H1 (cell line): Measurements from ENCODE around the gene FRMD4A. TPM values are rescaled to one million over a fixed set of nuclear protein-coding genes. Genes with fewer than 3 reads are reported as not detected.

Source experiments
- CTCF ChIA-PET: fragments of 300-600 bp; sonication (Branson Sonifier 250); formaldehyde crosslinking; loops from one replicate; lab custom pipeline; 2021; ENCODE audit not compliant: partially characterized antibody; lab: Charles Lee
- POLR2A ChIA-PET: fragments of 300-600 bp; sonication (Branson Sonifier 250); formaldehyde crosslinking; loops from one replicate; lab custom pipeline; 2021; ENCODE audit warnings: inconsistent platforms; ENCODE audit not compliant: partially characterized antibody; lab: Charles Lee
- DNase-seq, 2 experiments: peaks; one replicate each; pipeline versions ENCODE4 v3.0.0 to v3.0.0-alpha.2; 2010 to 2022; ENCODE audit warnings: low spot score in 2 of 2, low read depth in 1 of 2, mixed read lengths in 1 of 2
- FAIRE-seq: peaks from 2 replicates; lab custom pipeline; 2011; peaks lifted over from hg19 to GRCh38; lab: Jason Lieb, UNC
- H2AFZ ChIP-seq: 2 replicates; pipeline ENCODE4 v1.8.1; 2012; ENCODE audit warnings: low read length, inconsistent platforms
- H2AK5ac ChIP-seq: 2 replicates; pipeline ENCODE4 v1.6.1; 2013; ENCODE audit warnings: low read depth, low read length
- H2BK120ac ChIP-seq: replicated peaks from 2 replicates; pipeline ENCODE3; 2013; ENCODE audit warnings: low read depth, low read length, inconsistent platforms
- H2BK12ac ChIP-seq: 2 replicates; pipeline ENCODE4 v1.6.1; 2013; ENCODE audit warnings: low read depth, low read length
- H2BK15ac ChIP-seq: 2 replicates; pipeline ENCODE4 v1.6.1; 2013; ENCODE audit warnings: low read length
- H2BK20ac ChIP-seq: 2 replicates; pipeline ENCODE4 v1.6.1; 2013; ENCODE audit warnings: low read length
- H2BK5ac ChIP-seq: 2 replicates; pipeline ENCODE4 v1.6.1; 2013; ENCODE audit warnings: low read depth, low read length
- H3K14ac ChIP-seq: 2 replicates; pipeline ENCODE4 v1.6.1; 2013; ENCODE audit warnings: inconsistent platforms; ENCODE audit not compliant: insufficient read length
- H3K18ac ChIP-seq: 2 replicates; pipeline ENCODE4 v1.6.1; 2013; ENCODE audit warnings: low read length; ENCODE audit errors: extremely low read depth
- H3K23ac ChIP-seq: 2 replicates; pipeline ENCODE4 v1.6.1; 2013; ENCODE audit warnings: inconsistent platforms; ENCODE audit not compliant: insufficient read length
- H3K23me2 ChIP-seq: 2 replicates; pipeline ENCODE4 v1.6.1; 2013; ENCODE audit warnings: low read depth, low read length
- H3K27ac ChIP-seq: 2 replicates; pipeline ENCODE4 v1.6.1; 2011; ENCODE audit warnings: low read depth, low read length, inconsistent platforms
- H3K27me3 ChIP-seq, 4 experiments: replicated peaks in 1 of 4; 1 replicate in 1 of 4; 2 replicates in 3 of 4; pipeline versions ENCODE4 v1.6.1 to v1.8.1; 2011 to 2013; ENCODE audit warnings: low read length in 3 of 4, mild to moderate bottlenecking in 3 of 4, inconsistent platforms in 2 of 4, mixed read lengths in 2 of 4, moderate library complexity in 1 of 4; ENCODE audit not compliant: control insufficient read depth in 3 of 4, insufficient read depth in 3 of 4; ENCODE audit errors: extremely low read depth in 1 of 4
- H3K36me3 ChIP-seq, 4 experiments: 2 replicates each; pipeline versions ENCODE4 v1.6.1 to v1.8.1; 2011 to 2013; ENCODE audit warnings: mild to moderate bottlenecking in 4 of 4, low read length in 3 of 4, moderate library complexity in 2 of 4, control low read depth in 1 of 4, inconsistent platforms in 1 of 4; ENCODE audit not compliant: insufficient read depth in 4 of 4, control insufficient read depth in 2 of 4
- H3K4ac ChIP-seq: replicated peaks from 2 replicates; pipeline ENCODE3; 2013; ENCODE audit warnings: low read length, low read depth, mixed read lengths, inconsistent platforms; ENCODE audit not compliant: insufficient read length
- H3K4me1 ChIP-seq, 4 experiments: replicated peaks in 1 of 4; 1 replicate in 1 of 4; 2 replicates in 3 of 4; pipeline versions ENCODE4 v1.6.1 to v1.8.1; 2011 to 2013; ENCODE audit warnings: low read length in 3 of 4, inconsistent platforms in 2 of 4, mixed read lengths in 1 of 4; ENCODE audit not compliant: insufficient read depth in 4 of 4, control insufficient read depth in 3 of 4
- H3K4me2 ChIP-seq, 2 experiments: 2 replicates each; pipeline versions ENCODE4 v1.6.1 to v1.8.1; 2011 to 2013; ENCODE audit warnings: low read depth in 2 of 2, low read length in 2 of 2, control low read depth in 1 of 2, inconsistent platforms in 1 of 2, mild to moderate bottlenecking in 1 of 2; ENCODE audit not compliant: insufficient read depth in 1 of 2
- H3K4me3 ChIP-seq, 4 experiments: fragments of 200-600, 300-600 bp in 1 of 4; sonication (generic), shearing (Covaris generic), sonication (Bioruptor Twin) in 1 of 4; 2 replicates each; pipeline versions ENCODE4 v1.5.1 to v1.8.1; 2011 to 2016; ENCODE audit warnings: low read length in 4 of 4, low read depth in 3 of 4, control low read depth in 2 of 4, inconsistent platforms in 2 of 4, mild to moderate bottlenecking in 2 of 4, mixed read lengths in 1 of 4, moderate library complexity in 1 of 4; ENCODE audit not compliant: insufficient read depth in 2 of 4; ENCODE audit errors: extremely low read depth in 1 of 4
- H3K56ac ChIP-seq: replicated peaks from 2 replicates; pipeline ENCODE3; 2013; ENCODE audit warnings: low read depth, mild to moderate bottlenecking, mixed read lengths, low read length, inconsistent platforms; ENCODE audit not compliant: insufficient read length
- H3K79me1 ChIP-seq: 2 replicates; pipeline ENCODE4 v1.6.1; 2013; ENCODE audit warnings: low read depth, low read length, control low read depth
- H3K79me2 ChIP-seq, 2 experiments: 2 replicates each; pipeline versions ENCODE4 v1.6.1 to v1.8.1; 2012 to 2013; ENCODE audit warnings: low read length in 2 of 2, mild to moderate bottlenecking in 2 of 2, inconsistent platforms in 1 of 2; ENCODE audit not compliant: insufficient read depth in 2 of 2, control insufficient read depth in 1 of 2
- H3K9ac ChIP-seq, 4 experiments: replicated peaks in 1 of 4; 1 replicate in 1 of 4; 2 replicates in 3 of 4; pipeline versions ENCODE4 v1.6.1 to v1.8.1; 2011 to 2013; ENCODE audit warnings: low read depth in 3 of 4, low read length in 3 of 4, control low read depth in 2 of 4, mild to moderate bottlenecking in 2 of 4, moderate library complexity in 2 of 4, inconsistent platforms in 1 of 4; ENCODE audit errors: extremely low read depth in 1 of 4
- H3K9me3 ChIP-seq, 2 experiments: 2 replicates each; pipeline versions ENCODE4 v1.6.1 to v1.8.1; 2012 to 2013; ENCODE audit warnings: mild to moderate bottlenecking in 2 of 2, moderate library complexity in 2 of 2, control low read depth in 1 of 2, inconsistent platforms in 1 of 2, low read depth in 1 of 2, low read length in 1 of 2, mixed read lengths in 1 of 2; ENCODE audit not compliant: insufficient read depth in 2 of 2
- H4K20me1 ChIP-seq, 2 experiments: replicated peaks in 1 of 2; 2 replicates each; pipeline versions ENCODE3 to v1.8.1; 2011 to 2013; ENCODE audit warnings: inconsistent platforms in 2 of 2, low read length in 2 of 2, mild to moderate bottlenecking in 1 of 2; ENCODE audit not compliant: insufficient read depth in 2 of 2, control insufficient read depth in 1 of 2
- H4K5ac ChIP-seq: 2 replicates; pipeline ENCODE4 v1.6.1; 2013; ENCODE audit warnings: low read length, low read depth, mixed read lengths, inconsistent platforms; ENCODE audit not compliant: insufficient read length
- H4K8ac ChIP-seq: 2 replicates; pipeline ENCODE4 v1.8.0; 2013; ENCODE audit warnings: mild to moderate bottlenecking, moderate library complexity, low read length, inconsistent platforms; ENCODE audit not compliant: insufficient read depth; ENCODE audit errors: extremely low read depth
- H4K91ac ChIP-seq: replicated peaks from 2 replicates; pipeline ENCODE3; 2013; ENCODE audit warnings: low read length, mixed read lengths, inconsistent platforms; ENCODE audit not compliant: insufficient read length
- BRCA1 ChIP-seq: IDR thresholded peaks from 2 replicates; pipeline ENCODE4 v1.6.1; 2012; ENCODE audit warnings: low read depth, low read length, improper control_type of control experiment
- POLR2A ChIP-seq, 2 experiments: IDR thresholded peaks; 1 replicate in 1 of 2; 2 replicates in 1 of 2; pipeline ENCODE4 v1.6.1; 2011; ENCODE audit warnings: low read depth in 2 of 2, low read length in 2 of 2, mild to moderate bottlenecking in 2 of 2; ENCODE audit errors: control extremely low read depth in 1 of 2
- POLR2AphosphoS5 ChIP-seq: IDR thresholded peaks from 2 replicates; pipeline ENCODE4 v1.6.1; 2011; ENCODE audit warnings: low read depth, low read length
- RNF2 ChIP-seq: fragments of 200-900, 300-1000 bp; sonication (generic); IDR thresholded peaks from 2 replicates; pipeline ENCODE4 v1.7.1; 2016; ENCODE audit warnings: borderline replicate concordance, low read depth, mild to moderate bottlenecking, antibody characterized with exemption, low read length; ENCODE audit not compliant: poor library complexity, severe bottlenecking; ENCODE audit errors: missing control alignments
- SIN3A ChIP-seq, 2 experiments: IDR thresholded peaks in 1 of 2; conservative IDR thresholded peaks in 1 of 2; 2 replicates each; pipeline ENCODE4 v1.6.1; 2011 to 2012; ENCODE audit warnings: low read length in 2 of 2, improper control_type of control experiment in 1 of 2, low read depth in 1 of 2, mild to moderate bottlenecking in 1 of 2
- SP2 ChIP-seq: IDR thresholded peaks from 2 replicates; pipeline ENCODE4 v1.6.1; 2012; ENCODE audit warnings: mild to moderate bottlenecking, low read length, inconsistent platforms
- TEAD4 ChIP-seq: IDR thresholded peaks from 2 replicates; pipeline ENCODE4 v1.6.1; 2012; ENCODE audit warnings: low read depth, low read length, inconsistent platforms, mixed read lengths
- whole genome bisulfite sequencing, 2 experiments: shearing (Covaris generic) in 1 of 2; methylation state at CpG; one replicate each; pipeline versions ENCODE4 v1.1.6 to v1.1.7; 2013 to 2015; ENCODE audit warnings: low lambda C conversion rate in 2 of 2, mixed read lengths in 2 of 2, inconsistent platforms in 1 of 2, low coverage in 1 of 2, missing lambda C conversion rate in 1 of 2; ENCODE audit not compliant: insufficient replicate concordance in 2 of 2, insufficient coverage in 1 of 2, insufficient read length in 1 of 2; ENCODE audit errors: extremely low coverage in 1 of 2, missing lambda C conversion rate in 1 of 2; 5-methylcytosine and 5-hydroxymethylcytosine counted together
- polyA plus RNA-seq, 7 experiments: library from polyadenylated mRNA; depleted of rRNA in 3 of 7; stranded (reverse) in 5 of 7; unstranded in 2 of 7; fragments of >200 nt in 5 of 7; fragments of 200-250 nt in 2 of 7; gene quantifications; 1 replicate in 5 of 7; 2 replicates in 1 of 7; 4 replicates in 1 of 7; pipeline versions ENCODE4 v1.2.1 to v1.2.3, GENCODE V29; 2011 to 2013; ENCODE audit warnings: missing spikeins in 2 of 7, mixed read lengths in 2 of 7
- total RNA-seq: library from RNA; stranded (reverse); fragmentation: NEBNext Ultra II Directional; extraction: Animal tissue kit (Norgen Biotek cat#: 25700); gene quantifications from 2 replicates; pipeline ENCODE4 v1.2.1, GENCODE V29; 2021
- TF ChIP-seq, protein P1 (sequence below): IDR thresholded peaks from 2 replicates; pipeline ENCODE4 v1.6.1; 2012; ENCODE audit warnings: low read length, inconsistent platforms

The FRMD4A gene
- total and polyA plus RNA-seq, 2 of the 8 experiments (the other 6 are each of a cell fraction or from before 2014, with no cell fraction given): 38.6 to 39.6 TPM

DNA sequence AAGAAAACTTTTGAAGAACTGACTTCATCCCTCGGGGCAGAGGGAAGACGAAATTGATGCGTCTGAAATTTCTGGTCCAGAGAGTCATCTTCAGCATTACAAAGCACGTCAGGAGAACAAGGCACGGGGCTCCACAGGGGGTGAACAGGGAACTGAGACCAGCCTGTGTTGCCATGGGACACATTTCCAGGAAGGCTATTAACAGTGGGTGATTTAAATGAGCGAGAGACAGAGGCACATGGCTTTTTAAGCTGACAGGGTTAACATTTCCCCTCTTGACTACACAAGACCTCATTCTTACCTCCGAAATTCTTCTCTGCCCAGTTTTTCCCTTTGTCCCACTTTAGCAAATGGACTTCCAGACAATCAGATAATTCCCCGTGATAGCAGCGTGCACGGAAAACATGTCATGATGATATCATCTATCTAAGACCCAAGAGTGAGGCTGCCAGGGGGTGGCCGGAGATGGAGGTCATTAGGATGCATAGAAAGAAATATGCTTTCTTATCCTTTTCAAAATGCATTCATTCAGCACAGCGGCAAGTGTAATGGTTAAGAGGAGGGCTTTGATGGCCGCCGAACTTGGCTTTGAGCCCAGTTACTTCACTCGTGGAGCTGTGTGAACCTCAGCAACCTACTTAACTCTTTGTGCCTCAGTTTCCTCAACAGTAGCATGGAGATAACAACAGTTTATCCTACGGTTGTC is 496.0 kb downstream of the FRMD4A start:
- H3K9me3 ChIP-seq: no peaks in the 10 kb centered on the region
- H3K79me2 ChIP-seq: no peaks in the 10 kb centered on the region
- H3K9ac ChIP-seq: no peak overlapping the region
- H3K14ac ChIP-seq: no peak overlapping the region
- no peaks in the 10 kb centered on the region; the same call in 1 of the 2 replicates for H3K79me1 ChIP-seq
- H2BK15ac ChIP-seq: no peak overlapping the region
- no peaks in the 10 kb centered on the region for H3K36me3 ChIP-seq
- H3K23me2 ChIP-seq: no peaks in the 10 kb centered on the region
- no peak overlapping the region for H4K8ac ChIP-seq
- no peak overlapping the region for H2BK20ac ChIP-seq
- H2AK5ac ChIP-seq: no peak overlapping the region
- no peaks in the 10 kb centered on the region for H4K20me1 ChIP-seq
- FAIRE-seq (no peak), DNase-seq (no peak)
- H3K4me3 ChIP-seq: no peak overlapping the region
- no peak overlapping the region for H2AFZ ChIP-seq
- H3K4me2 ChIP-seq: peak overlapping the region in 1 of 2 experiments; percentile 13; a peak in 1 of 4 replicates
- H3K56ac ChIP-seq: no peak overlapping the region
- WGBS, 2 experiments: 63% methylated on average over 16 of the region's 16 CpGs; no CpG with 5 or more reads in 1 of the 2 experiments
- H4K91ac ChIP-seq: no peak overlapping the region
- no peak overlapping the region for H3K4ac ChIP-seq
- TF ChIP-seq SP2: no peak
- no peak for TF ChIP-seq RNF2
- no peak for TF ChIP-seq SIN3A (conservative IDR thresholded peaks at IDR 0.05 in 1 of 2, IDR thresholded peaks at IDR 0.05 in 1 of 2; ENCODE audit: low read depth in 1 of 2, low read length in 2 of 2)
- TF ChIP-seq BRCA1: no peak
- no peak for TF ChIP-seq POLR2AphosphoS5
- no peak for TF ChIP-seq TEAD4
- TF ChIP-seq POLR2A (IDR thresholded peaks at IDR 0.05; ENCODE audit: control extremely low read depth in 1 of 2, low read depth in 2 of 2, low read length in 2 of 2): no peak
- TF ChIP-seq, protein P1, sequence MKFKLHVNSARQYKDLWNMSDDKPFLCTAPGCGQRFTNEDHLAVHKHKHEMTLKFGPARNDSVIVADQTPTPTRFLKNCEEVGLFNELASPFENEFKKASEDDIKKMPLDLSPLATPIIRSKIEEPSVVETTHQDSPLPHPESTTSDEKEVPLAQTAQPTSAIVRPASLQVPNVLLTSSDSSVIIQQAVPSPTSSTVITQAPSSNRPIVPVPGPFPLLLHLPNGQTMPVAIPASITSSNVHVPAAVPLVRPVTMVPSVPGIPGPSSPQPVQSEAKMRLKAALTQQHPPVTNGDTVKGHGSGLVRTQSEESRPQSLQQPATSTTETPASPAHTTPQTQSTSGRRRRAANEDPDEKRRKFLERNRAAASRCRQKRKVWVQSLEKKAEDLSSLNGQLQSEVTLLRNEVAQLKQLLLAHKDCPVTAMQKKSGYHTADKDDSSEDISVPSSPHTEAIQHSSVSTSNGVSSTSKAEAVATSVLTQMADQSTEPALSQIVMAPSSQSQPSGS: no peak
- no peak overlapping the region for H2BK120ac ChIP-seq
- ChIA-PET CTCF (no interaction called here), POLR2A (no interaction called here)
- H3K27me3 ChIP-seq: no peaks in the 10 kb centered on the region
- no peak overlapping the region for H2BK12ac ChIP-seq
- H3K18ac ChIP-seq: no peak overlapping the region
- no peak overlapping the region for H4K5ac ChIP-seq
- peaks cover 4 to 13% (median 8%) of the 10 kb centered on the region in 4 experiments; a peak in 6 of 7 replicates for H3K4me1 ChIP-seq
- no peak overlapping the region for H3K27ac ChIP-seq
- H3K23ac ChIP-seq: no peak overlapping the region
- no peak overlapping the region for H2BK5ac ChIP-seq
